GM12892 (cell line): ENCODE data around the gene LMLN.
"Not testable (repeated sequence)": the region's sequence is repeated elsewhere in the genome, so short reads cannot be mapped to it uniquely, and the experiment has no call there.

Experiments
- POLR2A ChIP-seq: IDR thresholded peaks from 2 replicates; pipeline ENCODE4 v1.6.1; 2011; ENCODE audit warnings: low read depth, low read length, control low read depth
- POLR2AphosphoS5 ChIP-seq: IDR thresholded peaks from 2 replicates; pipeline ENCODE4 v1.6.1; 2011; ENCODE audit warnings: low read depth, low read length, control low read depth
- TAF1 ChIP-seq: IDR thresholded peaks from 2 replicates; pipeline ENCODE4 v1.6.1; 2011; ENCODE audit warnings: low read depth, mild to moderate bottlenecking, control low read depth, low read length, borderline replicate concordance

- not testable (repeated sequence) for TF ChIP-seq POLR2AphosphoS5, POLR2A, TAF1
Observed at GRCh38 chr3:197921429-197922275, 38.4 kb upstream of the LMLN start.
